Endothelial cell (in vitro differentiated cells): ENCODE results near the gene FBXO44. TPM values are rescaled to one million over a fixed set of nuclear protein-coding genes. Genes with fewer than 3 reads are reported as not detected.

ENCODE experiments used
- DNase-seq: peaks from one replicate; pipeline ENCODE4 v3.0.0; 2021; ENCODE audit warnings: low spot score
- H3K27ac Mint-ChIP-seq: one replicate; pipeline ENCODE4 v1.8.0; 2021; ENCODE audit warnings: mixed read lengths, inconsistent platforms; ENCODE audit not compliant: unreplicated experiment
- H3K27me3 Mint-ChIP-seq: one replicate; pipeline ENCODE4 v1.8.0; 2021; ENCODE audit warnings: mild to moderate bottlenecking, moderate library complexity, mixed read lengths, inconsistent platforms; ENCODE audit not compliant: unreplicated experiment
- H3K36me3 Mint-ChIP-seq: one replicate; pipeline ENCODE4 v1.8.0; 2021; ENCODE audit warnings: mild to moderate bottlenecking, low read depth, mixed read lengths, inconsistent platforms; ENCODE audit not compliant: unreplicated experiment
- H3K4me1 Mint-ChIP-seq: one replicate; pipeline ENCODE4 v1.8.0; 2021; ENCODE audit warnings: mild to moderate bottlenecking, mixed read lengths, inconsistent platforms; ENCODE audit not compliant: unreplicated experiment
- H3K4me3 Mint-ChIP-seq: one replicate; pipeline ENCODE4 v1.8.0; 2021; ENCODE audit warnings: mild to moderate bottlenecking, mixed read lengths, inconsistent platforms; ENCODE audit not compliant: unreplicated experiment
- H3K9me3 Mint-ChIP-seq: one replicate; pipeline ENCODE4 v1.8.0; 2021; ENCODE audit warnings: mixed read lengths, inconsistent platforms; ENCODE audit not compliant: unreplicated experiment
- CTCF ChIP-seq: fragments of 200-600 bp; sonication (generic); IDR thresholded peaks from one replicate; pipeline ENCODE4 v1.5.0; 2021; ENCODE audit warnings: antibody characterized with exemption; ENCODE audit not compliant: unreplicated experiment
- total RNA-seq: library from RNA; stranded (reverse); fragmentation: NEBNext Ultra II Directional; extraction: Animal tissue kit (Norgen Biotek cat#: 25700); gene quantifications from one replicate; pipeline ENCODE4 v1.2.1, GENCODE V29; 2021; ENCODE audit not compliant: unreplicated experiment

The FBXO44 gene
- total RNA-seq, 1 donor from 2014 or later: 10.2 TPM

GRCh38 chr1:11691302-11691914 lies 36.7 kb downstream of the FBXO44 start, which contains the start of gene DRAXIN:
TSS of gene DRAXIN (plus strand) at chr1:11691710. CDS start at chr1:11706259, 14,549 bp downstream.
- H3K27me3 Mint-ChIP-seq: peaks cover 16% of the 10 kb centered on the region

GRCh38 chr1:11691928-11692711 lies 37.4 kb downstream of the FBXO44 start:
- DNase-seq: no peak
- Mint-ChIP-seq H3K27ac (no peak overlapping the region), H3K9me3 (no peaks in the 10 kb centered on the region), H3K4me1 (peaks cover 12% of the 10 kb centered on the region), H3K27me3 (peaks cover 16% of the 10 kb centered on the region), H3K4me3 (peak overlapping the region; percentile 69), H3K36me3 (peaks cover 5% of the 10 kb centered on the region)
- no peak for TF ChIP-seq CTCF

More at GRCh38 chr1:11691302-11691914, 36.7 kb downstream of the FBXO44 start, which contains the start of gene DRAXIN:
- DNase-seq: no peak
- Mint-ChIP-seq H3K4me1 (peaks cover 12% of the 10 kb centered on the region), H3K9me3 (no peaks in the 10 kb centered on the region), H3K36me3 (peaks cover 5% of the 10 kb centered on the region), H3K4me3 (peak within 1 kb of the TSS; percentile 69), H3K27ac (no peak within 1 kb of the TSS)
- TF ChIP-seq CTCF: no peak

- DNase-seq: no peak
- no peaks in the 10 kb centered on the region for H3K9me3 Mint-ChIP-seq
- H3K4me3 Mint-ChIP-seq: no peak overlapping the region
- peaks cover 16% of the 10 kb centered on the region for H3K27me3 Mint-ChIP-seq
- no peak overlapping the region for H3K27ac Mint-ChIP-seq
- TF ChIP-seq CTCF: no peak
- H3K36me3 Mint-ChIP-seq: peaks cover 5% of the 10 kb centered on the region
- H3K4me1 Mint-ChIP-seq: peaks cover 12% of the 10 kb centered on the region
These were observed 38.4 kb downstream of the FBXO44 start for GRCh38 chr1:11693024-11693590.

- H3K36me3 Mint-ChIP-seq: peaks cover 5% of the 10 kb centered on the region
- H3K4me1 Mint-ChIP-seq: peaks cover 12% of the 10 kb centered on the region
- no peak overlapping the region for H3K27ac Mint-ChIP-seq
- peaks cover 16% of the 10 kb centered on the region for H3K27me3 Mint-ChIP-seq
- no peaks in the 10 kb centered on the region for H3K9me3 Mint-ChIP-seq
- no peak for DNase-seq
- TF ChIP-seq CTCF: no peak
- no peak overlapping the region for H3K4me3 Mint-ChIP-seq
These were observed 39.2 kb downstream of the FBXO44 start for GRCh38 chr1:11693917-11694316.

- no peak for TF ChIP-seq CTCF
- Mint-ChIP-seq H3K9me3 (no peaks in the 10 kb centered on the region), H3K4me1 (peaks cover 3% of the 10 kb centered on the region), H3K36me3 (no peaks in the 10 kb centered on the region), H3K27ac (no peak overlapping the region), H3K4me3 (no peak overlapping the region), H3K27me3 (peaks cover 9% of the 10 kb centered on the region)
- DNase-seq: no peak
These were observed 41.2 kb downstream of the FBXO44 start for GRCh38 chr1:11695861-11696260.
